Measurements from ENCODE around the gene MAP2K1. TPM values are rescaled to one million over a fixed set of nuclear protein-coding genes. Genes with fewer than 3 reads are reported as not detected.
A peak's percentile ranks its signal among the peaks of the same experiment; 100 is the strongest.
"Not testable (repeated sequence)": the region's sequence is repeated elsewhere in the genome, so short reads cannot be mapped to it uniquely, and the experiment has no call there.

MAP2K1 gene
- 10 to 100 TPM; 29.2 to 59.7 (median 38.5) TPM for total RNA-seq

DNA sequence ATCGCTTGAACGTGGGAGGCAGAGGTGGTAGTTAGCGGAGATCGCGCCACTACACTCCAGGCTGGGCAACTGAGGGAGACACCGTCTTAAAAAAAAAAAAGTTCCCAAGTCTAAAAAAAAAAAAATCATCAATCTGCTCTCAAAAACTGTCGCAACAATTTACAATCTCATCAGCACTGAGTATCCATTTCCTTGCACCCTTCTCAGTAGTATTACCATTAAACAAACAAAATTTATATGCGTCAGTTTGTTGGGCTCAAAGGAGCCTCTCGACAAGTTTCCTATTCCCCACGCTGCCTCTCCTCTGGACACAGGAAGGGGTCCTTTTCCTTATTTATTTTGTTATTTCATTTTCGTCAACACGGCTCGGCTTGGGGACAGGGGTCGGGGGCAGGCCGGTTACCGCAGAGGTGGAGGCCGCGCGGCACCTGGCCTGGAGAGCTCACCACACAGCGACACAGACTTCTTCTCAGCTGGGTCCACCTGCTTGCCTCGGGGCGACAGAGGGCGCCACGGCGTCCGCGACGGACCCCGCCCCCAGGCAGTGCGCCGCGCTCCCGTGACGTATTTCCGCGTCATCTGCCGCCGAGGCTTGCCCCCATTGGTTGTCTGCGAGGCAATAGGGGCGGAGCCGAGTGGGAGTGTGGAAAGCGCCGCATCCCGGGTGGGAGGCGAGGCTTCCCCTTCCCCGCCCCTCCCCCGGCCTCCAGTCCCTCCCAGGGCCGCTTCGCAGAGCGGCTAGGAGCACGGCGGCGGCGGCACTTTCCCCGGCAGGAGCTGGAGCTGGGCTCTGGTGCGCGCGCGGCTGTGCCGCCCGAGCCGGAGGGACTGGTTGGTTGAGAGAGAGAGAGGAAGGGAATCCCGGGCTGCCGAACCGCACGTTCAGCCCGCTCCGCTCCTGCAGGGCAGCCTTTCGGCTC lies at the start of gene MAP2K1:
Gene MAP2K1 (plus strand): TSS at position 709 of the 920 bp plus-strand sequence. CDS start 436 bp downstream, outside the sequence.
- H3K4me3 ChIP-seq, result peak within 1 kb of the TSS; percentile 77 to 91 (median 86)
- no peaks in the 10 kb centered on the region for H3K9me3 ChIP-seq
- intact Hi-C loops (cut with DNase I; ENCODE audit: low total_unique reads), result loop anchor here (5.0 kb wide), 2 partner anchors 111 to 1616 kb away; partner anchors contain the start of gene SNAPC5
- no peaks in the 10 kb centered on the region for H3K27me3 ChIP-seq
- no peaks in the 10 kb centered on the region for H3K36me3 ChIP-seq
- DNase-seq (ENCODE audit: low spot score in 2 of 2), result peak; percentile 97 to 98
- H3K4me1 ChIP-seq, result peaks cover 0 to 5% of the 10 kb centered on the region in 2 donors
- TF ChIP-seq POLR2A (IDR thresholded peaks at IDR 0.05), result no peak
- TF ChIP-seq, protein P1, sequence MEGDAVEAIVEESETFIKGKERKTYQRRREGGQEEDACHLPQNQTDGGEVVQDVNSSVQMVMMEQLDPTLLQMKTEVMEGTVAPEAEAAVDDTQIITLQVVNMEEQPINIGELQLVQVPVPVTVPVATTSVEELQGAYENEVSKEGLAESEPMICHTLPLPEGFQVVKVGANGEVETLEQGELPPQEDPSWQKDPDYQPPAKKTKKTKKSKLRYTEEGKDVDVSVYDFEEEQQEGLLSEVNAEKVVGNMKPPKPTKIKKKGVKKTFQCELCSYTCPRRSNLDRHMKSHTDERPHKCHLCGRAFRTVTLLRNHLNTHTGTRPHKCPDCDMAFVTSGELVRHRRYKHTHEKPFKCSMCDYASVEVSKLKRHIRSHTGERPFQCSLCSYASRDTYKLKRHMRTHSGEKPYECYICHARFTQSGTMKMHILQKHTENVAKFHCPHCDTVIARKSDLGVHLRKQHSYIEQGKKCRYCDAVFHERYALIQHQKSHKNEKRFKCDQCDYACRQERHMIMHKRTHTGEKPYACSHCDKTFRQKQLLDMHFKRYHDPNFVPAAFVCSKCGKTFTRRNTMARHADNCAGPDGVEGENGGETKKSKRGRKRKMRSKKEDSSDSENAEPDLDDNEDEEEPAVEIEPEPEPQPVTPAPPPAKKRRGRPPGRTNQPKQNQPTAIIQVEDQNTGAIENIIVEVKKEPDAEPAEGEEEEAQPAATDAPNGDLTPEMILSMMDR (IDR thresholded peaks at IDR 0.05), result peak; percentile 25 to 50 (median 26)
- TF ChIP-seq POLR2AphosphoS5 (IDR thresholded peaks at IDR 0.05), result peak; percentile 70 to 89 (median 79)
- peak within 1 kb of the TSS; percentile 89 for H3K27ac ChIP-seq

DNA sequence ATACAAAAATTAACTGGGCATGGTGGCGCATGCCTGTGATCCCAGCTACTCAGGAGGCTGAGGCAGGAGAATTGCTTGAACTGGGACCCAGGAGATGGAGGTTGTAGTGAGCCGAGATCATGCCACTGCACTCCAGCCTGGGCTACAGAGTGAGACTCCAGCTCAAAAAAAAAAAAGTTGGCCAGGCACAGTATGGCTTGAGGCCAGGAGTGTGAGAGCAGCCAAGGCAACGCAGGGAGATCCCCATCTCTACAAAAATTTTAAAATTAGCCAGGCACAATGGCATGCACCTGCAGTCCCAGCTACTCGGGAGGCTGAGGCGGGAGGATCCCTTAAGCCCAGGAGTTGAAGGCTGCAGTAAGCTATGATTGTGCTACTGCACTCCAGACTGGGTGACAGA lies 38.2 kb upstream of the MAP2K1 start:
- H3K4me1 ChIP-seq; H3K27ac ChIP-seq; H3K9me3 ChIP-seq; intact Hi-C loops (cut with DNase I; ENCODE audit: low total_unique reads); H3K36me3 ChIP-seq; H3K4me3 ChIP-seq; H3K27me3 ChIP-seq; DNase-seq (ENCODE audit: low spot score in 2 of 2): not testable (repeated sequence)

DNA sequence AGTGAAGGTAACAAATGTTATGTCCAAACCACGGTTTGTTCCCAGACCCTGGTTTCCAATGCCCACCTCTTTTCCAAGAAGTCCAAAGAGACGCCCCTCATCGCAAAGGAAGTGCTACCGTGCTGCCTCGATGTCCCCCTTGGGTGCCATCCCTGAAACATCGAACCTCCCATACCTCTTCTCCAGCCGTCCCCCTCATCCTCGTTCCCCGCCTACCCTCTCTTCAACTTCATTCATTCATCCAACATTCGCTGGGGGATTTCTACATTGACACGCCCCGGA lies 30.7 kb upstream of the MAP2K1 start:
- intact Hi-C loops (cut with DNase I; ENCODE audit: low total_unique reads), result no loop called here
- Histone ChIP-seq H3K4me3 (peak overlapping the region; percentile 60 to 79 (median 68)), H3K27me3 (no peaks in the 10 kb centered on the region), H3K27ac (peak overlapping the region; percentile 52 to 85), H3K9me3 (no peaks in the 10 kb centered on the region), H3K36me3 (no peaks in the 10 kb centered on the region), H3K4me1 (no peaks in the 10 kb centered on the region)
- no peak for DNase-seq (ENCODE audit: low spot score in 2 of 2)
- TF ChIP-seq, protein P1 (IDR thresholded peaks at IDR 0.05), result no peak
- no peak for TF ChIP-seq POLR2A (IDR thresholded peaks at IDR 0.05)
- TF ChIP-seq POLR2AphosphoS5 (IDR thresholded peaks at IDR 0.05), result no peak

DNA sequence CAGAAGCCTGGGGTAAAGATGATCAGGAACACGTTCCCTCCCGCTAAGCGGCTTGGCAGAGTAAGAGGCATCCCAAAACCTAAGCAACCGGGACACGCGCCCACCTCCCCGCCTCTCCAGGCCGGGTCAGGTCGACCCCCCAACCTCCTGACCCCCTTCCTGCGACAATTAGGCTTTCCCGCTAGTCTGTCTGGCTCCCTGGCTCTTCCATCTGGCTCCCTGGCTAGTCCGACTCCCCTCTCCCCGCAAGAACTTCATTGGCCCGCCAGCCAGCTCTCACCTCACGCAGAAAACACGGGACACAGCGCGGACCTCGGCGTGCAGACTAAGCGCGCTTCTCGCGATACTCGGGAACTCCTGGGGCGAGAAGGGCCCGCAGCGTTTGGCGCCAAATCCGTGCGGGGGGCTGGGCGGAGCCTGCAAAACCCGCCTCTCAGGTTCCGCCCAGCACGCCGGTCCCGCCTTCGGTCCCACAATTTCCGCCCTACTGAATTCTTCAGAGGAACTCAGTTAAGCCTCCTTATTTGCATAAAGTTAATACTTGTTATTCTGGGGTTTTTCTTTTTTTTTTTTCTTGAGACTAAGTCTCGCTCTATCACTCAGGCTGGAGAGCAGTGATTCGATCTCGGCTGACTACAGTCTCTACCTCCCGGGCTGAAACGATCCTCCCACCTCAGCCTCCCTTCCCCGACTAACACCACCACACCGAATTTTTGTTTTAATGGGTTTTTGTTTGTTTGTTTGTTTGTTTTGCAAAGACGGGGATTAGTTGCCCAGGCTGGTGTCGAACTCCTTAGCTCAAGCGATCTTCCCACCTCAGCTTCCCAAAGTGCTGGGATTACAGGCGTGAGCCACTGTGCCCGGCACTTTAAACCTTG lies 30.1 kb upstream of the MAP2K1 start, which contains the start of gene TIPIN:
Gene TIPIN (minus strand): TSS at position 327 of the 878 bp plus-strand sequence. CDS start 3,738 bp downstream, outside the sequence.
- H3K27ac ChIP-seq, result peak within 1 kb of the TSS; percentile 52 to 85
- no peaks in the 10 kb centered on the region for H3K36me3 ChIP-seq
- intact Hi-C loops (cut with DNase I; ENCODE audit: low total_unique reads), result no loop called here
- no peaks in the 10 kb centered on the region for H3K27me3 ChIP-seq
- H3K4me1 ChIP-seq, result no peaks in the 10 kb centered on the region
- DNase-seq (ENCODE audit: low spot score in 2 of 2), result peak; percentile 88 to 94
- TF ChIP-seq, protein P1 (IDR thresholded peaks at IDR 0.05), result no peak
- TF ChIP-seq POLR2AphosphoS5 (IDR thresholded peaks at IDR 0.05), result peak in 2 of 3 donors; percentile 57 to 65
- no peaks in the 10 kb centered on the region for H3K9me3 ChIP-seq
- peak within 1 kb of the TSS; percentile 60 to 79 (median 68) for H3K4me3 ChIP-seq

DNA sequence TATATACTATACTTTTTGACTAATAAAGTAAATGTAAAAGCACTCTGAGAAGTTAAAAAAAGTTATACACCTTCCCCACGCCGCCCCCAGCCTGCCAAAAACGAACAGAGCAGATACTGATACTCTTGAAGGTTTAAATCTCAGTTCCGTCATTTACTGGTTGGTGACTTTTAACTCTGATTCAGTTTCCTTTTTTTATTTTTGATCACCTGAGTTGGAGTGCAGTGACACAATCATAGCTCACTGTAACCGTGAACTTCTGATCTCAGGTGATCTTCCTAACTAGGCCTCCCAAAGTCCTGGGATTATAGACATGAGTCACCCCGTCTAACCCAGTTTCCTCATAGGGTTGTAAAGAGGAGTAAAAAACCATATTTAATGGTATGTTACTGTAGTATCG lies 27.0 kb upstream of the MAP2K1 start:
- no peak overlapping the region for H3K4me3 ChIP-seq
- H3K9me3 ChIP-seq, result no peaks in the 10 kb centered on the region
- H3K27ac ChIP-seq, result no peak overlapping the region
- TF ChIP-seq, protein P1 (IDR thresholded peaks at IDR 0.05), result no peak
- TF ChIP-seq POLR2AphosphoS5 (IDR thresholded peaks at IDR 0.05) (no peak), POLR2A (IDR thresholded peaks at IDR 0.05) (no peak)
- no peaks in the 10 kb centered on the region for H3K4me1 ChIP-seq
- no peaks in the 10 kb centered on the region for H3K36me3 ChIP-seq
- DNase-seq (ENCODE audit: low spot score in 2 of 2), result no peak
- intact Hi-C loops (cut with DNase I; ENCODE audit: low total_unique reads), result no loop called here
- no peaks in the 10 kb centered on the region for H3K27me3 ChIP-seq

DNA sequence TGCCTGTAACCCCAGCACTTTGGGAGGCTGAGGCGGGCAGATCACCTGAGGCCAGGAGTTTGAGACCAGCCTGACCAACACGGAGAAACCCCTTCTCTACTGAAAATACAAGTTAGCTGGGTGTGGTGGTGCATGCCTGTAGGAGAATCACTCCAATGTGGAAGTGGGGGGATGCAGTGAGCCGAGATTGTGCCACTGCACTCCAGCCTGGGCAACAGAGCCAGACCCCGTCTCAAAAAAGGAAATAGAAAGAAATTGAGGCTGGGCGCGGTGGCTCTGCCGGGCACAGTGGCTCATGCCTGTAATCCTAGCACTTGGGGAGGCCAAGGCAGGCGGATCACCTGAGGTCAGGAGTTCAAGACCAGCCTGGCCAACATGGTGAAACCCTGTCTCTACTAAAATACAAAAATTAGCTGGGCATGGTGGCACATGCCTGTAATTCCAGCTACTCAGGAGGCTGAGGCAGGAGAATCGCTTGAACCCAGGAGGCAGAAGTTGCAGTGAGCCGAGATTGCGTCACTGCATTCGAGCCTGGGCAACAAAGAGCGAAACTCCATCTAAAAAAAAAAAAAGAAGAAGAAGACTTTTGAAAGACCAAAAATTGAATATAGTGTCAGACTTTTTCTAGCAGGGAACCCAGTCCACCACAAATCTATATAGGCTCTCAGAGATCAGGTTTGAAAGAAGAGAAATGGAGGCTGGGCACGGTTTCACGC lies 24.8 kb upstream of the MAP2K1 start:
- DNase-seq (ENCODE audit: low spot score in 2 of 2); intact Hi-C loops (cut with DNase I; ENCODE audit: low total_unique reads); H3K27ac ChIP-seq; H3K4me3 ChIP-seq; H3K36me3 ChIP-seq; H3K4me1 ChIP-seq; H3K27me3 ChIP-seq; H3K9me3 ChIP-seq: not testable (repeated sequence)

Measured in breast epithelium (tissue), 4 donors.